Activated CD8-positive, alpha-beta T cell treated with anti-CD3 and anti-CD28 coated beads for 36 hours (primary cell): Measurements from ENCODE around the gene HPCAL1. TPM values are rescaled to one million over a fixed set of nuclear protein-coding genes. Genes with fewer than 3 reads are reported as not detected.

Source experiments
- ATAC-seq: fragments of 200-7000 bp; cut with Tn5 transposase; one replicate; pipeline ENCODE4 v1.10.0; 2021; ENCODE audit warnings: mild to moderate bottlenecking, moderate library complexity
- CTCF ChIA-PET: fragments of 350-600 bp; sonication (Branson Sonifier 250); formaldehyde crosslinking; loops from one replicate; lab custom pipeline; 2021; ENCODE audit warnings: antibody characterized with exemption; lab: Charles Lee
- POLR2A ChIA-PET: fragments of 350-600 bp; sonication (Branson Sonifier 250); formaldehyde crosslinking; loops from one replicate; lab custom pipeline; 2021; ENCODE audit warnings: antibody characterized with exemption; lab: Charles Lee
- DNase-seq: peaks from one replicate; pipeline ENCODE4 v3.0.0-alpha.2; 2020
- H3K27ac Mint-ChIP-seq: one replicate; pipeline ENCODE4 v1.8.0; 2021; ENCODE audit warnings: mild to moderate bottlenecking, mixed read lengths
- H3K27me3 Mint-ChIP-seq: one replicate; pipeline ENCODE4 v1.8.0; 2021; ENCODE audit warnings: mixed read lengths
- H3K36me3 Mint-ChIP-seq: one replicate; pipeline ENCODE4 v1.8.0; 2021; ENCODE audit warnings: low read depth, mixed read lengths
- H3K4me1 Mint-ChIP-seq: one replicate; pipeline ENCODE4 v1.8.0; 2021; ENCODE audit warnings: low read depth, mixed read lengths
- H3K4me3 Mint-ChIP-seq: one replicate; pipeline ENCODE4 v1.8.0; 2021; ENCODE audit warnings: mild to moderate bottlenecking, moderate library complexity, mixed read lengths
- H3K9me3 Mint-ChIP-seq: one replicate; pipeline ENCODE4 v1.8.0; 2021; ENCODE audit warnings: mixed read lengths
- intact Hi-C: fragments of 100-400 bp; cut with micrococcal nuclease; formaldehyde crosslinking; loops from one replicate; pipeline ENCODE4 v1.10.0; 2022
- total RNA-seq, 2 experiments: library from RNA; stranded (reverse); gene quantifications; one replicate each; pipeline ENCODE4 v1.2.3, GENCODE V29; 2021
- TF ChIP-seq, protein P1 (sequence below): fragments of 200-600 bp; IDR thresholded peaks from one replicate; pipeline ENCODE4 v1.8.0; 2022; ENCODE audit warnings: antibody characterized with exemption, mild to moderate bottlenecking

Gene HPCAL1
- total RNA-seq, 2 experiments from 2014 or later: 166 to 170 TPM

DNA sequence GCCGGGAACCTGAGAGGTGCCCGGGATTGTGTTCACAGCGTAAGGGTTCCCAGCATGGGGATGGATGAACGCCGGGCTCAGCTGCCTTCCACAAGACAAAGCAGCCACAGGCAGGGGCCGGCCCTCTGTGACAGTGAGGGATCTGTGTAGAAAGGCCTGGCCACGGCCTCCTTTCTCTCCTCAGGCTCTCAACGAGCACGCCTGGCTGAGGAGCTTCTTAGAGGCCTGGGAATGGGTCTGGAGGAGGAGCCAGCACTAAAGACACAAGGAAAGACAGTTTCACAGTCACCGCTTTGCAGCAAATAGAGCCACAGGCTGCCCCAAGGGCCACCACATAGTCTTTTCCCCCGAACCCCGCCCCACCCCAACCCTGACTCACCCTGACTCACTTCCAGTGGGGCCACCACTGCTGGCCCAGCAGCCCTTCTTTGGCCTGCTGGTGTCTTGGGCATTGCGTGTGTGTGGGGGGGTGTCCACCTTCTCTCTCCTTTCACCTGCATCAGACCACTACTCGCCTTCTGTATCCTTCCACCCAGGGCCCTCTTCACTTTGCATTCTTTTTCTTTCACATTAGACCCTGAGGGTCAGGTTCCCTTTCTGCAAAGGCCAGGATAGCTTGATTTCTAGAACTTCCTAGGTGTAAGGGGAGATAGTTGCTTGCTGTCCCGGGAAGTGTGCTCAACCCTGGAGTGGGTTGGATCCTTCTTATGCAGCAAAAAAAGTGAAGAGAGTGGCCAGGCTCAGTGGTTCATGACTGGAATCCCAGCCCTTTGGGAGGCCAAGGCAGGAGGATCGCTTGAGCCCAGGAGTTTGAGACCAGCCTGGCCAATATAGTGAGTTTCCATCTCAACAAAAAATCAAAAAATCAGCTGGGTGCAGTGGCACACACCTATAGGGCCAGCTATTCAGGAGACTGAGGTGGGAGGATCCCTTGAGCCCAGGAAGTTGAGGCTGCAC lies 19.3 kb upstream of the HPCAL1 start:
- Mint-ChIP-seq H3K36me3 (no peaks in the 10 kb centered on the region), H3K4me3 (no peak overlapping the region), H3K27me3 (no peaks in the 10 kb centered on the region), H3K4me1 (peaks cover 12% of the 10 kb centered on the region), H3K9me3 (no peaks in the 10 kb centered on the region), H3K27ac (no peak overlapping the region)
- TF ChIP-seq, protein P1, sequence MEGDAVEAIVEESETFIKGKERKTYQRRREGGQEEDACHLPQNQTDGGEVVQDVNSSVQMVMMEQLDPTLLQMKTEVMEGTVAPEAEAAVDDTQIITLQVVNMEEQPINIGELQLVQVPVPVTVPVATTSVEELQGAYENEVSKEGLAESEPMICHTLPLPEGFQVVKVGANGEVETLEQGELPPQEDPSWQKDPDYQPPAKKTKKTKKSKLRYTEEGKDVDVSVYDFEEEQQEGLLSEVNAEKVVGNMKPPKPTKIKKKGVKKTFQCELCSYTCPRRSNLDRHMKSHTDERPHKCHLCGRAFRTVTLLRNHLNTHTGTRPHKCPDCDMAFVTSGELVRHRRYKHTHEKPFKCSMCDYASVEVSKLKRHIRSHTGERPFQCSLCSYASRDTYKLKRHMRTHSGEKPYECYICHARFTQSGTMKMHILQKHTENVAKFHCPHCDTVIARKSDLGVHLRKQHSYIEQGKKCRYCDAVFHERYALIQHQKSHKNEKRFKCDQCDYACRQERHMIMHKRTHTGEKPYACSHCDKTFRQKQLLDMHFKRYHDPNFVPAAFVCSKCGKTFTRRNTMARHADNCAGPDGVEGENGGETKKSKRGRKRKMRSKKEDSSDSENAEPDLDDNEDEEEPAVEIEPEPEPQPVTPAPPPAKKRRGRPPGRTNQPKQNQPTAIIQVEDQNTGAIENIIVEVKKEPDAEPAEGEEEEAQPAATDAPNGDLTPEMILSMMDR: no peak
- CTCF ChIA-PET: no interaction called here
- POLR2A ChIA-PET: interaction anchor here (0.8 kb wide), 1 partner anchor 10 kb away, joined by 3 read pairs; no protein-coding TSS in a partner anchor
- ATAC-seq (peak; percentile 83), DNase-seq (peak; percentile 60)
- intact Hi-C loops: no loop called here

DNA sequence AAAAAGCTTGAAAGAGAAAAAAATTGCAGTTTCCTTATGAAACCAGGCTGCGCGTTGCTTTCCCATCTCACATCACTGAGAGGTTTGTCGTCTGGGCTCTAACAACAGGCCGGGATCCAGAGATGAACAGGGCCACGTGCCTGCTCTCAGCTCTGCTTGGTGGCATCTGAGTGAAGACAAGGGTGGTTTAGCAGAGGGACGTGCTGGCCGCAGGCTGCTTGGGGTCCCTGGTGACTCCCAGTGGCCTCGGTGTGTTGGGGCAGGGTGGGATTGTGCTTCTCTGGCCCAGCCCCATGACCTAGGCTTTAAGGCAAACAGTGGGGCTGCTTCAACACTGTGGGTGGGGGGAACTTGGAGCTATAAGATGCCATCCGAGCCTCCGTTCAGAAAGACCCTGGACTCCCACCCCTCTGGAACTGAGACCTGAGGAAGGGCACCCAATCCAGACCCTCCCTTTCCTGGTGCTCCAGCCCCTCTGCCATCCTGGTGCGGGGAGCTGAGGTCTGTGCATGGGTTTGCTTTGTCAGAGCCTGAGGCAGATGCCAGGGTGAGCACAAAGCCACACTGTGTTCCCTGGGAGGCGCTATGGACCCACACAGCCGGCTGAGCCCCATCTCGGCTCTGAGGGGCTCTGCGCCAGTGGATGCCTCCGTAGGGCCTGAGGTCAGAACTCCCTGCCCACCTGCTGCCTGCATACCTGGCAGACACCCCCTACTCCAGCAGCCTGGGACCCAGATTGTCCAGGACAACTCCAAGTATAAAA lies 18.4 kb upstream of the HPCAL1 start:
- intact Hi-C loops: no loop called here
- TF ChIP-seq, protein P1: no peak
- Mint-ChIP-seq H3K27me3 (no peaks in the 10 kb centered on the region), H3K4me1 (peaks cover 6% of the 10 kb centered on the region), H3K27ac (no peak overlapping the region), H3K4me3 (no peak overlapping the region), H3K36me3 (no peaks in the 10 kb centered on the region), H3K9me3 (no peaks in the 10 kb centered on the region)
- ChIA-PET POLR2A (interaction anchor here (0.6 to 0.8 kb wide), 3 partner anchors 11 to 23 kb away, joined by 3 read pairs; no protein-coding TSS in a partner anchor), CTCF (interaction anchor here (1.2 kb wide), 1 partner anchor 124 kb away, joined by 5 read pairs; no protein-coding TSS in a partner anchor)
- no peak for DNase-seq
- no peak for ATAC-seq

DNA sequence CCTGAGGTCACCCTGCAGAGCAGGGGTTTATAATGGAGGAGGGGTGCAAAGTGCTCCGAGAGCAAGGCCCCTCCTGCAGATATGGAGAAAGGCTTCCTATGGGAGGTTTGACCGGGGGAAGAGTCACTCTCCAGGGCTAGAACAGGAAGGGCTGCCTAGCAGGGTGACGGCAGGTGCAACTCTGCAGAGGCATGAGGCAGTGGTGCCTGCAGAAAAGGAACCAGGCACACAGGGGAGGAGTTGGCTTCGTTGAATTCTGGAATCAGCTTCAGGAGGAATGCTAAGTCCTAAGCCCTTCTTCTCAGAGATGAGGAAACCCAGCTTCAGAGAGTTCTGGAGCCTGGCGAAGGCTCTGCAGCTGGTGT lies 17.5 kb upstream of the HPCAL1 start:
- Mint-ChIP-seq H3K36me3 (no peaks in the 10 kb centered on the region), H3K4me3 (no peak overlapping the region), H3K4me1 (peaks cover 6% of the 10 kb centered on the region), H3K27me3 (no peaks in the 10 kb centered on the region), H3K9me3 (no peaks in the 10 kb centered on the region), H3K27ac (no peak overlapping the region)
- CTCF ChIA-PET: interaction anchor here (1.2 kb wide), 1 partner anchor 123 kb away, joined by 5 read pairs; no protein-coding TSS in a partner anchor
- ATAC-seq (no peak), DNase-seq (no peak)
- POLR2A ChIA-PET: interaction anchor here (1.4 kb wide), 1 partner anchor 9 kb away, joined by 4 read pairs; no protein-coding TSS in a partner anchor
- intact Hi-C loops: no loop called here
- TF ChIP-seq, protein P1: no peak

DNA sequence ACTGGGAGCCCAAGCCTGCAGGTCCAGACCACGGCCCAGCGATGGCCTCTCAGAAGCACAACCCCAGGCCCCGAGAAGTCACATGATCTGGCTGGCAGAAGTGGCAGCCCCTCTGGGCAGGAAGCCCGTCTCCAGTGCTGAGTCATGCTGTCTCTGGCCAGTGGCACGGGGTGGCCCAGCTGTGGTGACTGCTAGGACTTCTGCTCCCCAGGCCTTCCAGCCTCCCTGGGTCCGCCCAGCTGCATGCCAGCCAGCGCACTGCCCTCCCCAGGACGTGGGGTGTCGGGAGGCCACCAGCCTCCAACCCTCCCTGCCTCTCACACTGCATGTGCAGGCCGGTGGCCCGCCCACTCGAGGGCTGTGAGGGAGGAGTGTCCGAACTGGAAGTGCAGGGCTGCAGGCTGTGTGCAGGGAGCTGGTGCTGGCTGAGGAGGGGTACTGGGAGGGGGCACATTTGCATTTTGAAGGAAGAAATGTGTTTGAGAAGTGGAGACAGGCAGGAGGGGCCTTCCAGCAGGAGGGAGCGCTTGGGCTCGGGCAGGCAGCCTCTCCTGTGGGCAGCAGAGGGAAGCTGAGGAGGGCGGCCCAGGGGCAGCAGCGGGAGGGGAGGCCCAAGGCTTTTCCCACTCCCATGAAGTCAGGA lies 17.0 kb upstream of the HPCAL1 start:
- Mint-ChIP-seq H3K4me1 (peaks cover 6% of the 10 kb centered on the region), H3K36me3 (no peaks in the 10 kb centered on the region), H3K27me3 (no peaks in the 10 kb centered on the region), H3K4me3 (no peak overlapping the region), H3K27ac (no peak overlapping the region), H3K9me3 (no peaks in the 10 kb centered on the region)
- no peak for DNase-seq
- ChIA-PET POLR2A (interaction anchor here (1.3 to 1.4 kb wide), 2 partner anchors 9 to 13 kb away, joined by 3 to 4 read pairs; no protein-coding TSS in a partner anchor), CTCF (interaction anchor here (1.2 to 1.4 kb wide), 2 partner anchors 42 to 123 kb away, joined by 3 to 5 read pairs; no protein-coding TSS in a partner anchor)
- TF ChIP-seq, protein P1: no peak
- ATAC-seq: no peak
- intact Hi-C loops: no loop called here
